ENCODE data around the gene CWF19L1. TPM values are rescaled to one million over a fixed set of nuclear protein-coding genes. Genes with fewer than 3 reads are reported as not detected.
"Not testable (repeated sequence)": the region's sequence is repeated elsewhere in the genome, so short reads cannot be mapped to it uniquely, and the experiment has no call there.

CWF19L1 gene
- total RNA-seq, 1 experiment from 2014 or later, result 17.9 TPM

DNA sequence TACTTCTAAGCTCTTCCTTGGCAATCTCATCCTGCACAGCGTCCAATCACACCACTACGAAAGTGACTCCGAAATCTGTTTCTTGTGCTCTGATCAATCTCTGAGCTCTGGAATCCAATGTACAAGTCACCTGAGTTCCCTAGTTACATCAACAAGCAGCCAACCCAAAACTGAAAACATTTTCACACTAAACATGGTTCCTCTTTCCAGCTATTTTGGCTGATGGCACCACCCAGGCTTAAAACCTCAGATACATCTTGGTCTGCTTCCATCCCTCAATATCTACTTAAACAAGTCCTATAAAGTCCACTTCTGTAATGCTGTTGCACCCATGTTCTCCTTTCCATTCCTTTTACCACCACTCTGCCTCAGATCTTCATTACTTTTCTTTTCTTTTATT, 15.5 kb upstream of the CWF19L1 start:
- BruUV-seq (replicated peaks), result TSS peak; percentile 22
- H3K9me3 ChIP-seq (ENCODE audit: insufficient read depth, low read depth), result no peaks in the 10 kb centered on the region
- H3K4me2 ChIP-seq, result no peak overlapping the region
- peaks cover 10% of the 10 kb centered on the region for H3K79me2 ChIP-seq (ENCODE audit: low read depth)
- intact Hi-C loops (cut with micrococcal nuclease; ENCODE audit: unreplicated experiment), result no loop called here
- no peak for TF ChIP-seq CTCF (conservative IDR thresholded peaks at IDR 0.05)
- TF ChIP-seq EZH2 (IDR thresholded peaks at IDR 0.05; ENCODE audit: low read depth), result no peak
- no peaks in the 10 kb centered on the region for H3K27me3 ChIP-seq (ENCODE audit: insufficient read depth, low read depth)
- no peak overlapping the region for H3K27ac ChIP-seq
- H3F3A ChIP-seq (ENCODE audit: insufficient read depth, low read depth), result peaks cover 7% of the 10 kb centered on the region; the same call in 1 of the 2 replicates
- no peaks in the 10 kb centered on the region for H3K36me3 ChIP-seq (ENCODE audit: low read depth)
- peaks cover 8% of the 10 kb centered on the region for H3K4me1 ChIP-seq (replicated peaks; ENCODE audit: insufficient read depth)
- POLR2A ChIA-PET (ENCODE audit: unreplicated experiment), result no interaction called here
- CTCF ChIA-PET, result no interaction called here
- no peak overlapping the region for H3K4me3 ChIP-seq
- H2AFZ ChIP-seq, result no peak overlapping the region
- H3K9me2 ChIP-seq (ENCODE audit: insufficient read depth), result no peaks in the 10 kb centered on the region
- DNase-seq, result no peak
- H4K20me1 ChIP-seq (ENCODE audit: insufficient read depth), result no peaks in the 10 kb centered on the region

- BruUV-seq (replicated peaks); CTCF ChIA-PET: not testable (repeated sequence)
These were observed 9.5 kb upstream of the CWF19L1 start for GRCh38 chr10:100276971-100277370.

DNA sequence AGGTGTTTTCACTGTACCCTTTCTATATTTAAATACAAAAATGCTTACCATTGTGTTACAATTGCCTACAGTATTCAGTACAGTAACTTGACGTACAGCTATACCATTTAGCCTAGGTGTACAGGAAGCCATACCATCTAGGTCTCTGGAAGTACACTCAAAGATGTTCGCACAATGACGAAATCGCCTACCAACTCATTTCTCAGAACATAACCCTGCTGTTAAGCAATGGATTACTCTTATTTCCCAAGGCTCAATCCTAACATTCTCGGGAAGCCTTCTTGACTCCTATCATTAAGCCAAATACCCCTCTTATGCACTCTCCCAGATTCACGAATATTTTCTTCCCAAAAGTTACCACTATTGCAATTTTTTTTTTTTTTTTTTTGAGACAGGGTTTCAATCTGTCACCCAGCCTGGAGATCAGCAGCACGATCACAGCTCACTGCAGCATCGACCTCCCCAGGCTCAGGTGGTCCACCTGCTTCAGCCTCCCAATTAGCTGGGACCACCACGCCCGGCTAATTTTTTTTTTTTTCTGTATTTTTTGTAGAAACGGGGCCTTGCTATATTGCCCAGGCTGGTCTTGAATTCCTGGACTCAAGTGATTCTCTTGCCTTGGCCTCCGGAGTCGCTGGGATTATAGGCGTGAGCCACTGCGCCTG, 1.5 kb downstream of the CWF19L1 start:
- Histone ChIP-seq H3K4me2 (peak overlapping the region; percentile 70), H2AFZ (no peak overlapping the region), H3K9me2 (ENCODE audit: insufficient read depth) (no peaks in the 10 kb centered on the region), H3K36me3 (ENCODE audit: low read depth) (no peaks in the 10 kb centered on the region), H3K27ac (no peak overlapping the region), H3K4me3 (peak overlapping the region; percentile 69; the same call in 1 of the 2 replicates), H3K79me2 (ENCODE audit: low read depth) (peaks cover 19% of the 10 kb centered on the region), H4K20me1 (ENCODE audit: insufficient read depth) (no peaks in the 10 kb centered on the region), H3K27me3 (ENCODE audit: insufficient read depth, low read depth) (no peaks in the 10 kb centered on the region), H3K4me1 (replicated peaks; ENCODE audit: insufficient read depth) (no peaks in the 10 kb centered on the region), H3F3A (ENCODE audit: insufficient read depth, low read depth) (no peaks in the 10 kb centered on the region), H3K9me3 (ENCODE audit: insufficient read depth, low read depth) (no peaks in the 10 kb centered on the region)
- ChIA-PET POLR2A (ENCODE audit: unreplicated experiment) (no interaction called here), CTCF (no interaction called here)
- intact Hi-C loops (cut with micrococcal nuclease; ENCODE audit: unreplicated experiment), result no loop called here
- BruUV-seq (replicated peaks), result no TSS peak
- TF ChIP-seq CTCF (conservative IDR thresholded peaks at IDR 0.05), result no peak
- TF ChIP-seq EZH2 (IDR thresholded peaks at IDR 0.05; ENCODE audit: low read depth), result no peak
- no peak for DNase-seq

More at GRCh38 chr10:100276971-100277370, 9.5 kb upstream of the CWF19L1 start:
- DNase-seq; H3K4me2 ChIP-seq; H3K27ac ChIP-seq; POLR2A ChIA-PET (ENCODE audit: unreplicated experiment); H3K27me3 ChIP-seq (ENCODE audit: insufficient read depth, low read depth); H4K20me1 ChIP-seq (ENCODE audit: insufficient read depth); H3K4me3 ChIP-seq; H3K9me2 ChIP-seq (ENCODE audit: insufficient read depth); H3K36me3 ChIP-seq (ENCODE audit: low read depth); H3F3A ChIP-seq (ENCODE audit: insufficient read depth, low read depth); H2AFZ ChIP-seq; H3K79me2 ChIP-seq (ENCODE audit: low read depth); intact Hi-C loops (cut with micrococcal nuclease; ENCODE audit: unreplicated experiment); H3K9me3 ChIP-seq (ENCODE audit: insufficient read depth, low read depth); H3K4me1 ChIP-seq (replicated peaks; ENCODE audit: insufficient read depth): not testable (repeated sequence)

DNA sequence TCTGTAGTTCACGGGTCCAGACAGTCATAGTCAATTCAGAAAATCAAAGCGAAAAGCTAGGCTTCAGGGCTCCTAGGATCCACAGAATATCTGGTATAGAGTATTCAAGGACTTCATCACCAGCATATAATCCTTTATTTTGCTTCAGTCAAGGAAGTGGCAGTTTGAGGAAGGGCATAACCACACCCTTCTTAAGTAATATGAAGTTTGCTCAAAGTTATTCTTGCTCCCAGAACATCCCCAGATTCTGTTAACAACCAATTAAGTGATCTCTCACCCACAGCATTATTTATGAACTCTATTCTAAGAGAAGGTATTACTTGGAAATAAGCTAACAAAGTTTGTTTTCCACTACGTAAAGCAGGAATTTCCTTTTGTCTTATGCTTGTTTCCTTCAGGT, 13.2 kb downstream of the CWF19L1 start:
- BruUV-seq (replicated peaks), result no TSS peak
- H3K4me2 ChIP-seq, result no peak overlapping the region
- no peaks in the 10 kb centered on the region for H3K27me3 ChIP-seq (ENCODE audit: insufficient read depth, low read depth)
- H3F3A ChIP-seq (ENCODE audit: insufficient read depth, low read depth), result no peaks in the 10 kb centered on the region
- no peak overlapping the region for H3K4me3 ChIP-seq
- intact Hi-C loops (cut with micrococcal nuclease; ENCODE audit: unreplicated experiment), result no loop called here
- H3K27ac ChIP-seq, result no peak overlapping the region
- DNase-seq, result no peak
- H2AFZ ChIP-seq, result no peak overlapping the region
- no peaks in the 10 kb centered on the region for H3K9me3 ChIP-seq (ENCODE audit: insufficient read depth, low read depth)
- POLR2A ChIA-PET (ENCODE audit: unreplicated experiment), result no interaction called here
- H3K79me2 ChIP-seq (ENCODE audit: low read depth), result no peaks in the 10 kb centered on the region
- no peaks in the 10 kb centered on the region for H4K20me1 ChIP-seq (ENCODE audit: insufficient read depth)
- H3K9me2 ChIP-seq (ENCODE audit: insufficient read depth), result no peaks in the 10 kb centered on the region
- H3K4me1 ChIP-seq (replicated peaks; ENCODE audit: insufficient read depth), result no peaks in the 10 kb centered on the region
- TF ChIP-seq CTCF (conservative IDR thresholded peaks at IDR 0.05) (no peak), EZH2 (IDR thresholded peaks at IDR 0.05; ENCODE audit: low read depth) (no peak)
- H3K36me3 ChIP-seq (ENCODE audit: low read depth), result 0 out of 2 replicates have a peak, but pooled peaks cover 3% of the 10 kb centered on the region
- CTCF ChIA-PET, result no interaction called here
